Measurements from ENCODE around the gene LGALS4.
"Not testable (repeated sequence)": the region's sequence is repeated elsewhere in the genome, so short reads cannot be mapped to it uniquely, and the experiment has no call there.

The LGALS4 gene

GRCh38 chr19:38796154-38796553, 16.6 kb downstream of the LGALS4 start:
- no peak overlapping the region for H3K9ac ChIP-seq (ENCODE audit: low read length)
- no peaks in the 10 kb centered on the region for H3K9me3 ChIP-seq (ENCODE audit: control insufficient read depth, low read length)
- no peaks in the 10 kb centered on the region for H3K36me3 ChIP-seq (ENCODE audit: control insufficient read depth, insufficient read depth, low read length)
- no peak overlapping the region for H3K4me3 ChIP-seq (ENCODE audit: low read length)
- H3K27me3 ChIP-seq (ENCODE audit: control insufficient read depth, insufficient read depth, low read length) = no peaks in the 10 kb centered on the region
- H3K4me1 ChIP-seq (ENCODE audit: control insufficient read depth, insufficient read depth, low read length) = no peaks in the 10 kb centered on the region

DNA sequence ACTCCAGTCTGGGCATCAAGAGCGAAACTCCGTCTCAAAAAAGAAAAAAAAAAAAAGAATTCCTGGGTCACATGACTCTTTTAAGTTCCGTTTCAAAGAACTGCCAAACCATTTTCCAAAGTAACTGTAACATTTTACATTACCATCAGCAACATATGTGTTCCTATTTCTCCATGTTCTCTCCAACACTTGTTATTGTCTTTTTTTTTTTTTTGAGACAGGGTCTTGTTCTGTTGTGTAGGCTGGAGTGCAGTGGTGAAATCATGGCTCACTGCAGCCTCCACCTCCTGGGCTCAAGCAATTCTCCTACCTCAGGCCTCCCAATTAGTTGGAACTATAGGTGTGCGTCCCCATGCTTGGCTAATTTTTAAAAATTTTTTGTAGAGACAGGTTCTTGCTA, 17.2 kb downstream of the LGALS4 start:
- no peaks in the 10 kb centered on the region for H3K9me3 ChIP-seq (ENCODE audit: control insufficient read depth, low read length)
- no peak overlapping the region for H3K9ac ChIP-seq (ENCODE audit: low read length)
- no peaks in the 10 kb centered on the region for H3K27me3 ChIP-seq (ENCODE audit: control insufficient read depth, insufficient read depth, low read length)
- H3K4me3 ChIP-seq (ENCODE audit: low read length) = no peak overlapping the region
- no peaks in the 10 kb centered on the region for H3K4me1 ChIP-seq (ENCODE audit: control insufficient read depth, insufficient read depth, low read length)
- H3K36me3 ChIP-seq (ENCODE audit: control insufficient read depth, insufficient read depth, low read length) = no peaks in the 10 kb centered on the region

DNA sequence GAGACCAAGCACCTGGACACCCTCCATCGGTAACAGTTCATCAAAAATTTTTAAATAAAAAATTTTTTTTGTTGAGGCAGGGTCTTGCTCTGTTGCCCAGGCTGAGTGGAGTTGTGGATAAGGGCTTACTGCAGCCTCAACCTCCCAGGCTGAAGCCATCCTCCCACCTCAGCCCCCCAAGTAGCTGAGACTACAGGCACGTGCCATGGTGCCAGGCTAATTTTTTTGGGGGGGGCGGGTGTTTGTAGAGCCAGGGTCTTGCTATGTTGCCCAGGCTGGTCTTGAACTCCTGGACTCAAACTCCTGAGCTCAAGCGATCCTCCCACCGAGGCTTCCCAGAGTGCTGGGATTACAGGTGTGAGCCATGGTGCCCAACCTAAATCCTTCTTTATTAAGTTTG, 19.1 kb downstream of the LGALS4 start:
- no peak overlapping the region for H3K4me3 ChIP-seq (ENCODE audit: low read length)
- no peaks in the 10 kb centered on the region for H3K9me3 ChIP-seq (ENCODE audit: control insufficient read depth, low read length)
- no peak overlapping the region for H3K9ac ChIP-seq (ENCODE audit: low read length)
- H3K36me3 ChIP-seq (ENCODE audit: control insufficient read depth, insufficient read depth, low read length) = no peaks in the 10 kb centered on the region
- H3K27me3 ChIP-seq (ENCODE audit: control insufficient read depth, insufficient read depth, low read length) = no peaks in the 10 kb centered on the region
- no peaks in the 10 kb centered on the region for H3K4me1 ChIP-seq (ENCODE audit: control insufficient read depth, insufficient read depth, low read length)

GRCh38 chr19:38793177-38793576, 19.6 kb downstream of the LGALS4 start:
- H3K27me3 ChIP-seq (ENCODE audit: control insufficient read depth, insufficient read depth, low read length) = no peaks in the 10 kb centered on the region
- H3K4me1 ChIP-seq (ENCODE audit: control insufficient read depth, insufficient read depth, low read length) = no peaks in the 10 kb centered on the region
- no peak overlapping the region for H3K9ac ChIP-seq (ENCODE audit: low read length)
- no peak overlapping the region for H3K4me3 ChIP-seq (ENCODE audit: low read length)
- no peaks in the 10 kb centered on the region for H3K9me3 ChIP-seq (ENCODE audit: control insufficient read depth, low read length)
- H3K36me3 ChIP-seq (ENCODE audit: control insufficient read depth, insufficient read depth, low read length) = no peaks in the 10 kb centered on the region

- H3K27me3 ChIP-seq (ENCODE audit: control insufficient read depth, insufficient read depth, low read length) = no peaks in the 10 kb centered on the region
- no peak overlapping the region for H3K4me3 ChIP-seq (ENCODE audit: low read length)
- H3K4me1 ChIP-seq (ENCODE audit: control insufficient read depth, insufficient read depth, low read length) = no peaks in the 10 kb centered on the region
- no peaks in the 10 kb centered on the region for H3K9me3 ChIP-seq (ENCODE audit: control insufficient read depth, low read length)
- no peak overlapping the region for H3K9ac ChIP-seq (ENCODE audit: low read length)
- no peaks in the 10 kb centered on the region for H3K36me3 ChIP-seq (ENCODE audit: control insufficient read depth, insufficient read depth, low read length)
Measured at GRCh38 chr19:38792250-38793111, 20.3 kb downstream of the LGALS4 start.

DNA sequence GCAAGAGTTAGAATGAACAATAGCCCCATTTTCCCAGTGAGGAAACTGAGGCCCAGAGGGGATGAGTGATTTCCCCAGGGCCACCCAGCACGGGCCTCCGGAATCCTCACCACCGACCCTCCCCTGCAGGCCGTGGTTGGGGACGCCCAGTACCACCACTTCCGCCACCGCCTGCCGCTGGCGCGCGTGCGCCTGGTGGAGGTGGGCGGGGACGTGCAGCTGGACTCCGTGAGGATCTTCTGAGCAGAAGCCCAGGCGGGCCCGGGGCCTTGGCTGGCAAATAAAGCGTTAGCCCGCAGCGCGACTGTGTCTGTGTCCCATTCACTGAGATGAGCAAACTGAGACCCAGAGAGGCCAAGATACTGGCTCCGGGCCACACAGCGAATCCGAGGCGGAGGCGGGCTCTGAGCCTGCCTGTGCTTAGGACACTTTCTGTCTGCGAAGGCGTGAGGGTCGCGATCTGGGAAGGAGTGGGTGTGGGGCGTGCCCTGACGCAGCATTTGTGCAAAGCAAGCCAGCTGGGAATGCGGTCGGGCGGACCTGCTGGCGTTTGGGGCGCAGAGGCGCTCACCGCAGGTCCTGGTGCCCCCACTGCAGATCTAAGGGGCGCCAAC, 21.2 kb downstream of the LGALS4 start:
- not testable (repeated sequence) for H3K9ac ChIP-seq (ENCODE audit: low read length); H3K36me3 ChIP-seq (ENCODE audit: control insufficient read depth, insufficient read depth, low read length)

GRCh38 chr19:38790507-38791403, 22.0 kb downstream of the LGALS4 start:
- not testable (repeated sequence) for H3K9me3 ChIP-seq (ENCODE audit: control insufficient read depth, low read length); H3K27me3 ChIP-seq (ENCODE audit: control insufficient read depth, insufficient read depth, low read length); H3K9ac ChIP-seq (ENCODE audit: low read length); H3K36me3 ChIP-seq (ENCODE audit: control insufficient read depth, insufficient read depth, low read length); H3K4me1 ChIP-seq (ENCODE audit: control insufficient read depth, insufficient read depth, low read length); H3K4me3 ChIP-seq (ENCODE audit: low read length)

More for the DNA sequence above, 21.2 kb downstream of the LGALS4 start:
- not testable (repeated sequence) for H3K9me3 ChIP-seq (ENCODE audit: control insufficient read depth, low read length); H3K4me1 ChIP-seq (ENCODE audit: control insufficient read depth, insufficient read depth, low read length); H3K27me3 ChIP-seq (ENCODE audit: control insufficient read depth, insufficient read depth, low read length); H3K4me3 ChIP-seq (ENCODE audit: low read length)

- Histone ChIP-seq H3K9me3 (ENCODE audit: control insufficient read depth, low read length) (no peaks in the 10 kb centered on the region), H3K9ac (ENCODE audit: low read length) (no peak within 1 kb of the TSS), H3K36me3 (ENCODE audit: control insufficient read depth, insufficient read depth, low read length) (no peaks in the 10 kb centered on the region), H3K4me1 (ENCODE audit: control insufficient read depth, insufficient read depth, low read length) (peaks cover 3% of the 10 kb centered on the region), H3K4me3 (ENCODE audit: low read length) (no peak within 1 kb of the TSS), H3K27me3 (ENCODE audit: control insufficient read depth, insufficient read depth, low read length) (no peaks in the 10 kb centered on the region)
Measured at GRCh38 chr19:38788478-38789243, 24.1 kb downstream of the LGALS4 start, which contains the start of gene LGALS7B. Gene LGALS7B (plus strand): TSS chr19:38789200. CDS start chr19:38789227, 27 bp downstream.

DNA sequence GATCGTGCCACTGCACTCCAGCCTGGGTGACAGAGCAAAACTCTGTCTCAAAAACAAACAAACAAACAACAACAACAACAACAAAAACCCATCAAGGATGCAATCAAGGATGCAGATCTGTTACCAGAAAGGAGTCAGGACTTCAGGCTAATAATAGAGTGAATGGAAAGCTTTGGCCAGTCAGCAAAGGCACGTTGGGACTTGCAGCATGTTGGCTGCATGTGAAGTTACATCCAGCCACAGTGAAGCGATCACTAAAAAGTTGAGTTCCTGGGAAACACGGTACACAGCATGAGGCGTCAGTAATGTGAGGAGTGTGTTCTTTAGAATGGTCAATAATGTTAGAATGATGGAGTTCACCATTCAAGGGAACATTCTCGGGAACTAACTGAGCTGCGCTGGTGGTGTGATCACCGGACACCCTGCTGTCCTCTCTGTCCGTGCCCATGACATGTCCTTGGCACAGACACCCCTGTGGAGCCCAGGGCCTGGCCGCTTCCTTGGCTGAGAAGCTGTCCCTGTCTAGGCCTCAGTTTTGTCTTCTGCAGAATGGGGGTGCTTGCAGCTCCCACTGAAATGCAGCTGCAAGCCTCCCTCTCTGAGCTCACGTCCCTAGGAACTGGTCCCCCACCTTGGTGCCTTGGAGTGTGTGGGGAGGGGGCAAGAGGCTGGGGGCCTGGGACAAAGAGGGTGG, 26.0 kb downstream of the LGALS4 start:
- no peaks in the 10 kb centered on the region for H3K36me3 ChIP-seq (ENCODE audit: control insufficient read depth, insufficient read depth, low read length)
- H3K27me3 ChIP-seq (ENCODE audit: control insufficient read depth, insufficient read depth, low read length) = no peaks in the 10 kb centered on the region
- H3K9me3 ChIP-seq (ENCODE audit: control insufficient read depth, low read length) = no peaks in the 10 kb centered on the region
- H3K4me3 ChIP-seq (ENCODE audit: low read length) = no peak overlapping the region
- peaks cover 3% of the 10 kb centered on the region for H3K4me1 ChIP-seq (ENCODE audit: control insufficient read depth, insufficient read depth, low read length)
- no peak overlapping the region for H3K9ac ChIP-seq (ENCODE audit: low read length)

- not testable (repeated sequence) for H3K9me3 ChIP-seq (ENCODE audit: control insufficient read depth, low read length)
Measured at GRCh38 chr19:38786061-38786460, 26.7 kb downstream of the LGALS4 start.

DNA sequence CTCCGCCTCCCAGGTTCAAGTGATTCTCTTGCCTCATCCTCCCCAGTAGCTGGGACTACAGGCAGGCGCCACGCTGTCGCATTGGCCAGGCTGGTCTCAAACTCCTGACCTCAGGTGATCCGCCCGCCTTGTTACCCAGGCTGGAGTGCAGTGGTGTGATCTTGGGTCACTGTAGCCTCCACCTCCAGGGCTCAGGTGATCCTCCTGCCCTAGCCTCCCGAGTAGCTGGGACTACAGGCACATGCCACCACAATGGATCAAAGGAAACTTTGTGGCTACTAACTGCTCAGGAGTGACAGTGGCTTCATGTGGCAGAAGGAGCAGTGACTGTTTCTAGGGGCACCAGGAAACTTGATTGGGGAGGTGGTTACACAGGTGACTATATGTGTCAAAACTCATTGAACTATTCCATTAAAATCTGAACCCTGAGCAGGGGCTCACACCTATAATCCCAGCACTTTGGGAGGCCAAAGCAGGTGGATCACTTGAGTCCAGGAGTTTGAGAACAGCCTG, 27.5 kb downstream of the LGALS4 start:
- no peak overlapping the region for H3K9ac ChIP-seq (ENCODE audit: low read length)
- no peak overlapping the region for H3K4me3 ChIP-seq (ENCODE audit: low read length)
- no peaks in the 10 kb centered on the region for H3K9me3 ChIP-seq (ENCODE audit: control insufficient read depth, low read length)
- no peaks in the 10 kb centered on the region for H3K36me3 ChIP-seq (ENCODE audit: control insufficient read depth, insufficient read depth, low read length)
- H3K4me1 ChIP-seq (ENCODE audit: control insufficient read depth, insufficient read depth, low read length) = peaks cover 3% of the 10 kb centered on the region
- H3K27me3 ChIP-seq (ENCODE audit: control insufficient read depth, insufficient read depth, low read length) = no peaks in the 10 kb centered on the region

More at GRCh38 chr19:38786061-38786460, 26.7 kb downstream of the LGALS4 start:
- H3K9ac ChIP-seq (ENCODE audit: low read length); H3K4me3 ChIP-seq (ENCODE audit: low read length); H3K4me1 ChIP-seq (ENCODE audit: control insufficient read depth, insufficient read depth, low read length); H3K27me3 ChIP-seq (ENCODE audit: control insufficient read depth, insufficient read depth, low read length); H3K36me3 ChIP-seq (ENCODE audit: control insufficient read depth, insufficient read depth, low read length): not testable (repeated sequence)
